GM12892 (cell line): Measurements from ENCODE around the gene GOLGA5.
"Not testable (repeated sequence)": the region's sequence is repeated elsewhere in the genome, so short reads cannot be mapped to it uniquely, and the experiment has no call there.

ENCODE experiments used
- POLR2A ChIP-seq: IDR thresholded peaks from 2 replicates; pipeline ENCODE4 v1.6.1; 2011; ENCODE audit warnings: low read depth, low read length, control low read depth
- TAF1 ChIP-seq: IDR thresholded peaks from 2 replicates; pipeline ENCODE4 v1.6.1; 2011; ENCODE audit warnings: low read depth, mild to moderate bottlenecking, control low read depth, low read length, borderline replicate concordance

GRCh38 chr14:92775292-92775691 is 18.8 kb upstream of the GOLGA5 start:
- TF ChIP-seq POLR2A, TAF1: not testable (repeated sequence)
